MM.1S (cell line): ENCODE results near the gene ACE.

Experiments used
- DNase-seq: peaks from one replicate; pipeline ENCODE4 v3.0.0-alpha.2; 2015
- H2AFZ ChIP-seq: fragments of 300-600 bp; sonication (generic); 2 replicates; pipeline ENCODE4 v1.6.0; 2016; ENCODE audit warnings: antibody characterized with exemption, low read length
- H3F3A ChIP-seq: fragments of 300-600 bp; sonication (generic); 2 replicates; pipeline ENCODE4 v1.6.1; 2016; ENCODE audit warnings: mild to moderate bottlenecking, antibody characterized with exemption, low read length, moderate library complexity, mixed read lengths; ENCODE audit not compliant: insufficient read depth
- H3K27ac ChIP-seq: fragments of 300-600 bp; sonication (generic); 2 replicates; pipeline ENCODE4 v1.5.1; 2016; ENCODE audit warnings: mild to moderate bottlenecking, low read length
- H3K27me3 ChIP-seq: fragments of 300-600 bp; sonication (generic); replicated peaks from 2 replicates; pipeline ENCODE4 v1.6.0; 2016; ENCODE audit warnings: low read length; ENCODE audit not compliant: insufficient read depth
- H3K36me3 ChIP-seq: fragments of 300-600 bp; sonication (generic); replicated peaks from 2 replicates; pipeline ENCODE4 v1.6.1; 2016; ENCODE audit warnings: mild to moderate bottlenecking, low read length, mixed read lengths; ENCODE audit not compliant: insufficient read depth
- H3K4me1 ChIP-seq: fragments of 300-600 bp; sonication (generic); 2 replicates; pipeline ENCODE4 v1.6.1; 2016; ENCODE audit warnings: low read length, mixed read lengths
- H3K4me2 ChIP-seq: fragments of 300-600 bp; sonication (generic); 2 replicates; pipeline ENCODE4 v1.6.0; 2016; ENCODE audit warnings: low read depth, low read length
- H3K4me3 ChIP-seq: fragments of 300-600 bp; sonication (generic); 2 replicates; pipeline ENCODE4 v1.5.1; 2016; ENCODE audit warnings: low read length, mixed read lengths
- H3K79me2 ChIP-seq: fragments of 300-600 bp; sonication (generic); 2 replicates; pipeline ENCODE4 v1.6.1; 2016; ENCODE audit warnings: mixed run types, low read length, mixed read lengths
- H3K9ac ChIP-seq: fragments of 300-600 bp; sonication (generic); 2 replicates; pipeline ENCODE4 v1.6.1; 2016; ENCODE audit warnings: low read length, mixed read lengths
- H3K9me2 ChIP-seq: fragments of 300-600 bp; sonication (generic); replicated peaks from 2 replicates; pipeline ENCODE4 v1.6.1; 2016; ENCODE audit warnings: mild to moderate bottlenecking, low read length, mixed read lengths; ENCODE audit not compliant: insufficient read depth
- H3K9me3 ChIP-seq: fragments of 300-600 bp; sonication (generic); replicated peaks from 2 replicates; pipeline ENCODE4 v1.6.1; 2016; ENCODE audit warnings: mild to moderate bottlenecking, low read length, mixed read lengths; ENCODE audit not compliant: insufficient read depth
- H4K20me1 ChIP-seq: fragments of 300-600 bp; sonication (generic); 2 replicates; pipeline ENCODE4 v1.6.1; 2016; ENCODE audit warnings: mild to moderate bottlenecking, low read length, moderate library complexity, mixed read lengths; ENCODE audit not compliant: insufficient read depth
- CTCF ChIP-seq: fragments of 300-600 bp; sonication (generic); IDR thresholded peaks from 2 replicates; pipeline ENCODE4 v1.5.1; 2016; ENCODE audit warnings: antibody characterized with exemption, low read length, mixed read lengths
- EZH2 ChIP-seq: fragments of 300-600 bp; sonication (generic); optimal IDR thresholded peaks from 2 replicates; pipeline ENCODE3; 2017; ENCODE audit warnings: low read depth, mild to moderate bottlenecking, antibody characterized with exemption, low read length, mixed read lengths
- EZH2phosphoT487 ChIP-seq: fragments of 300-600 bp; sonication (generic); IDR thresholded peaks from 2 replicates; pipeline ENCODE4 v1.6.1; 2018; ENCODE audit warnings: antibody characterized with exemption, low read length

ACE gene

GRCh38 chr17:63515426-63515825, 38.6 kb downstream of the ACE start:
- H3K27me3 ChIP-seq = peaks cover 43% of the 10 kb centered on the region
- H3K9me2 ChIP-seq = no peaks in the 10 kb centered on the region
- no peaks in the 10 kb centered on the region for H4K20me1 ChIP-seq
- H3K79me2 ChIP-seq = no peaks in the 10 kb centered on the region
- no peaks in the 10 kb centered on the region for H3F3A ChIP-seq
- H3K4me1 ChIP-seq = no peaks in the 10 kb centered on the region
- no peak for TF ChIP-seq EZH2
- no peak for TF ChIP-seq CTCF
- TF ChIP-seq EZH2phosphoT487 = no peak
- H3K4me3 ChIP-seq = no peak overlapping the region
- no peaks in the 10 kb centered on the region for H3K36me3 ChIP-seq
- H3K9me3 ChIP-seq = no peaks in the 10 kb centered on the region
- H3K9ac ChIP-seq = no peak overlapping the region
- no peak overlapping the region for H3K4me2 ChIP-seq
- H2AFZ ChIP-seq = no peak overlapping the region
- no peak for DNase-seq
- H3K27ac ChIP-seq = no peak overlapping the region

- no peaks in the 10 kb centered on the region for H3K79me2 ChIP-seq
- no peak overlapping the region for H3K4me2 ChIP-seq
- no peak for TF ChIP-seq CTCF
- no peak for TF ChIP-seq EZH2phosphoT487
- no peak for TF ChIP-seq EZH2
- no peak overlapping the region for H3K4me3 ChIP-seq
- no peaks in the 10 kb centered on the region for H3K4me1 ChIP-seq
- H3K27ac ChIP-seq = no peak overlapping the region
- DNase-seq = no peak
- H3K36me3 ChIP-seq = no peaks in the 10 kb centered on the region
- peaks cover 34% of the 10 kb centered on the region for H3K27me3 ChIP-seq
- H3K9ac ChIP-seq = no peak overlapping the region
- no peaks in the 10 kb centered on the region for H3F3A ChIP-seq
- H2AFZ ChIP-seq = no peak overlapping the region
- H3K9me2 ChIP-seq = no peaks in the 10 kb centered on the region
- no peaks in the 10 kb centered on the region for H4K20me1 ChIP-seq
- H3K9me3 ChIP-seq = no peaks in the 10 kb centered on the region
Measured at GRCh38 chr17:63516910-63517824, 40.3 kb downstream of the ACE start.

GRCh38 chr17:63517825-63518534, 41.1 kb downstream of the ACE start:
- Histone ChIP-seq H3K4me1 (no peaks in the 10 kb centered on the region), H4K20me1 (no peaks in the 10 kb centered on the region), H3F3A (no peaks in the 10 kb centered on the region), H2AFZ (no peak overlapping the region), H3K9me3 (no peaks in the 10 kb centered on the region), H3K36me3 (no peaks in the 10 kb centered on the region), H3K27ac (no peak overlapping the region), H3K27me3 (peaks cover 34% of the 10 kb centered on the region), H3K4me2 (no peak overlapping the region), H3K4me3 (no peak overlapping the region), H3K9ac (no peak overlapping the region), H3K9me2 (no peaks in the 10 kb centered on the region), H3K79me2 (no peaks in the 10 kb centered on the region)
- DNase-seq = no peak
- TF ChIP-seq EZH2 (no peak), EZH2phosphoT487 (no peak), CTCF (no peak)
